Adipocyte (in vitro differentiated cells): ENCODE measurements around the gene DDX3X.
"Not testable (repeated sequence)": the region's sequence is repeated elsewhere in the genome, so short reads cannot be mapped to it uniquely, and the experiment has no call there.

Experiments used
- DNase-seq: peaks from one replicate; pipeline ENCODE4 v3.0.0-alpha.2; 2015; ENCODE audit warnings: low read depth
- H3K27me3 ChIP-seq: replicated peaks from 2 replicates; pipeline ENCODE4 v1.7.0; 2013; ENCODE audit warnings: mild to moderate bottlenecking, low read length, moderate library complexity; ENCODE audit not compliant: control insufficient read depth, insufficient read depth
- H3K36me3 ChIP-seq: 2 replicates; pipeline ENCODE4 v1.7.0; 2013; ENCODE audit warnings: low read length, mild to moderate bottlenecking, moderate library complexity; ENCODE audit not compliant: control insufficient read depth, insufficient read depth, severe bottlenecking
- H3K4me1 ChIP-seq: 2 replicates; pipeline ENCODE4 v1.7.0; 2013; ENCODE audit warnings: mild to moderate bottlenecking, low read length, moderate library complexity; ENCODE audit not compliant: control insufficient read depth, insufficient read depth
- H3K4me3 ChIP-seq: 2 replicates; pipeline ENCODE4 v1.7.0; 2013; ENCODE audit warnings: mild to moderate bottlenecking, low read length, moderate library complexity
- H3K9ac ChIP-seq: 2 replicates; pipeline ENCODE4 v1.7.0; 2013; ENCODE audit warnings: mild to moderate bottlenecking, low read length, moderate library complexity
- H3K9me3 ChIP-seq: 2 replicates; pipeline ENCODE4 v1.7.0; 2013; ENCODE audit warnings: mild to moderate bottlenecking, low read length, moderate library complexity; ENCODE audit not compliant: control insufficient read depth

The DDX3X gene

DNA sequence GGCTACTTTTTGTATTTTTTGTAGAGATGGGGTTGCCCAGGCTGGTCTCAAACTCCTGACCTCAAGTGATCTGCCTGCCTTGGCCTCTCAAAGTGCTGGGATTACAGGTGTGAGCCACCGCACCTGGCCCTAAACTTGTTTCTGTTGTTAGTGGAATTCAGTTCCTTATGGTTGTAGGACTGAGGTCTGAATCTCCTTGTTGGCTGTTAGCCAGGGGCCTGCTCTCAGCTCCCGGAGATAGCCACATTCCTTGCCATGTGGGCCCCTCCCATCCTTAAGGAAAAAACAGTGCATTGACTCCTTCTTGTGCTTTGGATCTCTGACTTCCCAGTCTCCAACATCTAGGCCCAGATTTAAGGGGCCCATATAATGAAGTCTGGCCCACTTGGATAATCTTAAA, 63.8 kb downstream of the DDX3X start:
- H3K4me1 ChIP-seq: no peaks in the 10 kb centered on the region
- H3K27me3 ChIP-seq: peaks cover 9% of the 10 kb centered on the region
- no peaks in the 10 kb centered on the region for H3K36me3 ChIP-seq
- H3K9me3 ChIP-seq: peaks cover 17% of the 10 kb centered on the region
- no peak overlapping the region for H3K4me3 ChIP-seq
- no peak for DNase-seq
- H3K9ac ChIP-seq: no peak overlapping the region

DNA sequence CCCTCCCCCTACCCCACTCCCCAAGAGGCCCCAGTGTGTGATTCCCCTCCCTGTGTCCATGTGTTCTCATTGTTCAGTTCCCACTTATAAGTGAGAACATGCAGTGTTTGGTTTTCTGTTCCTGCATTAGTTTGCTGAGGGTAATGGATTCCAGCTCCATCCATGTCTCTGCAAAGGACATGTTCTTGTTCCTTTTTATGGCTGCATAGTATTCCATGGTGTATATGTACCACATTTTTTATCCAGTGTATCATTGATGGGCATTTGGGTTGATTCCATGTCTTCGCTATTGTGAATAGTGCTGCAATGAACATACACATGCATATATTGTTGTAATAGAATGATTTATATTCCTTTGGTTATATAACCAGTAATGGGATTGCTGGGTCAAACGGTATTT, 68.6 kb downstream of the DDX3X start:
- DNase-seq: not testable (repeated sequence)

DNA sequence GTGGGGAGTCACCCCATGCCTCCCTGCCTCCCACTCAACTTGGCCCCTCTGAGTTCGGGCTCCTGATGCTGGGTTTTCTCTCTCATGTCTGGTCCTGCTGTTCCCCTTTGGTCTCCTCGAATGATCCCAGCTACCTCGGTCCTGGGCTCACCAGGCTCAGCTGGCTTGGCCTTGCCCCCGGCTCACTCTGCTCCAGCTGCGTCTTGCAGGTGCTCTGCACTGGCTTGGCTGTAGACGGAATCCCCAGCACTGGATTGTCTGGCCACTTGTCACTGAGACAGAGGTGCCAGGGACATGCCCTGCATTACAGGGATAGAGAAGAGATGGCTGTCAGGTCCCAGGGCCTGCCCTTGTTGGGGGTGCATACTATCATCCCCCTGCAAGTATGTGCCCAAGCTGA, 71.6 kb downstream of the DDX3X start:
- Histone ChIP-seq H3K27me3 (peaks cover 16% of the 10 kb centered on the region), H3K4me3 (no peak overlapping the region), H3K4me1 (no peaks in the 10 kb centered on the region), H3K36me3 (no peaks in the 10 kb centered on the region), H3K9ac (no peak overlapping the region), H3K9me3 (no peaks in the 10 kb centered on the region)
- DNase-seq: no peak

More for the DNA sequence above, 68.6 kb downstream of the DDX3X start:
- not testable (repeated sequence) for H3K36me3 ChIP-seq, H3K4me3 ChIP-seq, H3K27me3 ChIP-seq, H3K4me1 ChIP-seq, H3K9ac ChIP-seq
- peaks cover 12% of the 10 kb centered on the region for H3K9me3 ChIP-seq

DNA sequence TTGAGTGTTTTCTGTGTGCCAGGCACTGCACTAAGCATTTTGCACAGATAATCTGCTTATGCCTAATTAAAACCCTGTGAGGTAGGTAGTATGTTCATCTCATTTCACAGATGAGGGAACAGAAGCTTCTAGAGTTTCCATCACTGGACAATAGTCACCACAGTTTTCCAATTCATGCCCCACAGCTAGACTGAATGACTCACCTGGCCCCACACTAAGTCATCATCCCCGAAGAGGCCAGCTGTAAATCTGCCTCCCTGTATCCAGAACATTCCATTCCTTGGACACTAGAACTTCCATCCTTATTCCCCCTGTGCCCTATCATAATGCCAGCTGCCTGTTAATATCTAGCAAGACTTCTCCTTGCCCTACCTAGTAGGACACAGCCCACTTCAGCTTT, 72.2 kb downstream of the DDX3X start:
- Histone ChIP-seq H3K4me3 (no peak overlapping the region), H3K27me3 (peaks cover 16% of the 10 kb centered on the region), H3K36me3 (no peaks in the 10 kb centered on the region), H3K9me3 (no peaks in the 10 kb centered on the region), H3K9ac (no peak overlapping the region), H3K4me1 (no peaks in the 10 kb centered on the region)
- no peak for DNase-seq

DNA sequence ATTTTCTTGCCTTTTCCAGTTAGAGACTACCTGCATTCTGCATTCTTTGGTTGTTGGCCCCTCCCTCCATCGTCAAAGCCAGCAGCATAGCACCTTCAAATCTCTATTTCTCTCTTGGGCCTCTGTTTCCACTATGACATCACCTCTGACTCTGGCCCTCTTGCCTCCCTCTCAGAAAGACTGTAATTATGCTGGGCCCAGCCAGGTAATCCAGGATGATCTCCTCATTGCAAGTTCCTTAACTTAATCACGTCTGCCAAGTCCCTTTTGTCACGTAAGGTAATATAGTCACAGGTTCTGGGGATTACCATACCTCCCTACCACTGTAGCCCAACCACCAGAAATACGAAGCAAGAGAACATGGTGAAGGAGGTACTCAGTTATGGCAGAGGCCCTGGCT, 73.9 kb downstream of the DDX3X start:
- peaks cover 16% of the 10 kb centered on the region for H3K27me3 ChIP-seq
- H3K4me3 ChIP-seq: no peak overlapping the region
- no peaks in the 10 kb centered on the region for H3K4me1 ChIP-seq
- H3K36me3 ChIP-seq: no peaks in the 10 kb centered on the region
- no peaks in the 10 kb centered on the region for H3K9me3 ChIP-seq
- no peak for DNase-seq
- H3K9ac ChIP-seq: no peak overlapping the region

DNA sequence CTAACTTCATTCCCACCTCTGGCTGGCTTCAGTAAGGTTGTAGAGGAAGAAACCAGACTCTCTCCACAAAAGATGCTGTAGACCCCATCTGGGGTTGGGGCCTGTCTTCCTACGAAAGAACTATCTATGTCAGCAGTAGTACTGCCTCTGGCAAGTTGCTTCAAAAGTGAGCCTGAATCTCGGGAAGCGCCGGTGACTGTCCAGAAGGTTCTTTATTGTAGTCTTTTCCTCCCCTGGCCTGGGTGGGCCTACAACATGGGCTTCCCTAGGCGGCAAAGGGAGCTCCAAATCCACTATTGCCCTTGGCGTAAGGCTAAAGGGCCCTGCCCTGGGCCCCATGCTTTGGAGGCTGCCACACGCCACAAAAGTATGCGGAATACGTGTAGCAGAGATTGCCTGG, 74.6 kb downstream of the DDX3X start:
- Histone ChIP-seq H3K4me1 (no peaks in the 10 kb centered on the region), H3K9ac (no peak overlapping the region), H3K9me3 (no peaks in the 10 kb centered on the region), H3K36me3 (no peaks in the 10 kb centered on the region), H3K27me3 (peaks cover 16% of the 10 kb centered on the region), H3K4me3 (no peak overlapping the region)
- DNase-seq: no peak

DNA sequence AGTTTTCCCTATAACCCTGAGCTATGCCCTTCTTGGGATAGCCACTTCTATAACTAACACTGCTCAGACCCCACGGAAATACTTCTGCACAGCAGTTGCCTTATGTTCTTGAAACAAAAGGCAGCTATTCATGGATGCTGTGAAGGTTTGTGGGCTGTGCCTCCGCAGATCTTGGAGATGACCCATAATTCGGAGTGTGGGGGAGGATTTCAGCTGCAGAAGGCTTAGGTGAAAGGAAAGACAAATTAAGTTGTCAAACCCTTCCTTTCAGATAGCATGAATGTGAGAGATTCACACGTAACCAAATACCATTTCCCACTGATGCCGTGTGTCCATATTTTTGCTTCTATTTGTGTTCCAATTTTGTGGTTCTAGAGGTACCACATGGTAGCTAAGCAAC, 75.0 kb downstream of the DDX3X start:
- peaks cover 16% of the 10 kb centered on the region for H3K27me3 ChIP-seq
- H3K9ac ChIP-seq: no peak overlapping the region
- no peaks in the 10 kb centered on the region for H3K4me1 ChIP-seq
- H3K4me3 ChIP-seq: no peak overlapping the region
- DNase-seq: no peak
- no peaks in the 10 kb centered on the region for H3K9me3 ChIP-seq
- H3K36me3 ChIP-seq: no peaks in the 10 kb centered on the region

DNA sequence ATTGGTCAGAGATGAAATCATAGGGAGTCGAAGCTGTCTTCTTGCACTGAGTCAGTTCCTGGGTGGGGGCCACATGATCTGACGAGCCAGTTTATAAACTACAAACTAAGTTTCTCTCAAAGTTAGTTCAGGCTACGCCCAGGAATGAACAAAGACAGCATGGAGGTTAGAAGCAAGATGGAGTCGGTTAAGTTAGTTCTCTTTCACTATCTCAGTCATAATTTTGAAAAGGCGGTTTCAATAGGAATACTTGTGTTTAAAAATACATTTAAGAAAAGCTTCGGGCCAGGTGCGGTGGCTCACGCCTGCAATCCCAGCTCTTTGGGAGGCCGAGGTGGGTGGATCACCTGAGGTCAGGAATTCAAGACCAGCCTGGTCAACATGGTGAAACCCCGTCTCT, 77.3 kb downstream of the DDX3X start:
- not testable (repeated sequence) for H3K4me3 ChIP-seq, H3K4me1 ChIP-seq, H3K9ac ChIP-seq, H3K9me3 ChIP-seq, H3K36me3 ChIP-seq, DNase-seq
- peaks cover 16% of the 10 kb centered on the region for H3K27me3 ChIP-seq

DNA sequence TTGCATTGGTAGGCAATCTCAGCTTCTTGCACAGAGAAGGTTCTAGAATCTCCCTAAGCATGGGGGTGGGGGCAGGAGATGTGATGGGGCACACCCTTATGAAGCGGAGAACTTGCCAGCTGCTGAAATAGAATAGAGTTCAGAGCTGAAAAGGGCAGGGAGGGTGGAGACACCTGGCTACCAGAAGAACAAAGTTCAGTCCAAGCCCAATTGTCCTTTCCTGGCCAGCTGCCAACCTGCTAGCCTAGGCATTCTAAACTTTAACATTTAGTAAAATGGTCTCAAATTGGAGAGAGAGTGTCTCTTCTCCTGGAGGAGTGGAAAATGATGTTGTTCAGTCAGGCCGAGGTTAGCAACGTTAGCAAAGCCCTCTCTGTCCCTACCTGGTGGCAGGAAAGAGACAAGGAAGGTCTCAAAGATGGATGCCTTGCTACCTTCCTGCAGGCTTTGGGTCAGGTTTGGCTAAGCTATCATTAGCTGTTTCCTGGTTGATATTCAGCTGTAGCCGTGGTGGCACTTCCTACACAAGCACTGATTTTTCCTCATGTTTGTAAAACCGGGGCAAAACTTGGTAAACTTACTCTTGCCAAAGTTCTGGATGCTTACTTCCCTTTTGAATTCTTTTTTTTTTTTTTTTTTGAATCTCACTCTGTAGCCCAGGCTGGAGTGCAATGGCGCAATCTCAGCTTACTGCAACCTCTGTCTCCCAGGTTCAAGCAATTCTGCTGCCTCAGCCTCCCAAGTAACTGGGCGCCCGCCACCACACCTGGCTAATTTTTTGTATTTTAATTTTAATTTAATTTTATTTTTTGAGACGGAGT, 78.5 kb downstream of the DDX3X start:
- no peaks in the 10 kb centered on the region for H3K4me1 ChIP-seq
- no peak overlapping the region for H3K9ac ChIP-seq
- H3K27me3 ChIP-seq: peaks cover 16% of the 10 kb centered on the region
- DNase-seq: no peak
- H3K36me3 ChIP-seq: no peaks in the 10 kb centered on the region
- no peak overlapping the region for H3K4me3 ChIP-seq
- no peaks in the 10 kb centered on the region for H3K9me3 ChIP-seq
